Activated naive CD8-positive, alpha-beta T cell treated with anti-CD3 and anti-CD28 coated beads for 36 hours (primary cell): ENCODE data around the gene CHMP2B. TPM values are rescaled to one million over a fixed set of nuclear protein-coding genes. Genes with fewer than 3 reads are reported as not detected.
A peak's percentile ranks its signal among the peaks of the same experiment; 100 is the strongest.

Experiments
- DNase-seq: peaks from one replicate; pipeline ENCODE4 v3.0.0; 2021
- H3K27ac Mint-ChIP-seq: one replicate; pipeline ENCODE4 v1.8.0; 2022; ENCODE audit warnings: mild to moderate bottlenecking, moderate library complexity, mixed read lengths
- H3K27me3 Mint-ChIP-seq: one replicate; pipeline ENCODE4 v1.8.0; 2022; ENCODE audit warnings: mild to moderate bottlenecking, mixed read lengths
- H3K36me3 Mint-ChIP-seq: one replicate; pipeline ENCODE4 v1.8.0; 2021; ENCODE audit warnings: mild to moderate bottlenecking, mixed read lengths
- H3K4me1 Mint-ChIP-seq: one replicate; pipeline ENCODE4 v1.8.0; 2021; ENCODE audit warnings: mixed read lengths
- H3K4me3 Mint-ChIP-seq: one replicate; pipeline ENCODE4 v1.8.0; 2022; ENCODE audit warnings: mild to moderate bottlenecking, moderate library complexity, mixed read lengths
- H3K9me3 Mint-ChIP-seq: one replicate; pipeline ENCODE4 v1.8.0; 2022; ENCODE audit warnings: mixed read lengths
- total RNA-seq, 2 experiments: library from RNA; stranded (reverse); gene quantifications; one replicate each; pipeline ENCODE4 v1.2.3, GENCODE V29; 2021

CHMP2B gene, protein sequence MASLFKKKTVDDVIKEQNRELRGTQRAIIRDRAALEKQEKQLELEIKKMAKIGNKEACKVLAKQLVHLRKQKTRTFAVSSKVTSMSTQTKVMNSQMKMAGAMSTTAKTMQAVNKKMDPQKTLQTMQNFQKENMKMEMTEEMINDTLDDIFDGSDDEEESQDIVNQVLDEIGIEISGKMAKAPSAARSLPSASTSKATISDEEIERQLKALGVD
- total RNA-seq = 10 to 100 TPM; 30.5 to 34.5 TPM

GRCh38 chr3:87227104-87227834 lies at the start of gene CHMP2B:
Gene CHMP2B (plus strand): TSS chr3:87227309. CDS start chr3:87227523, 214 bp downstream.
- peaks cover 9% of the 10 kb centered on the region for H3K36me3 Mint-ChIP-seq
- peaks cover 3% of the 10 kb centered on the region for H3K9me3 Mint-ChIP-seq
- peak within 1 kb of the TSS; percentile 99 for H3K4me3 Mint-ChIP-seq
- peaks cover 13% of the 10 kb centered on the region for H3K27me3 Mint-ChIP-seq
- DNase-seq = peak; percentile 87
- peaks cover 29% of the 10 kb centered on the region for H3K4me1 Mint-ChIP-seq
- H3K27ac Mint-ChIP-seq = peak within 1 kb of the TSS; percentile 95

DNA sequence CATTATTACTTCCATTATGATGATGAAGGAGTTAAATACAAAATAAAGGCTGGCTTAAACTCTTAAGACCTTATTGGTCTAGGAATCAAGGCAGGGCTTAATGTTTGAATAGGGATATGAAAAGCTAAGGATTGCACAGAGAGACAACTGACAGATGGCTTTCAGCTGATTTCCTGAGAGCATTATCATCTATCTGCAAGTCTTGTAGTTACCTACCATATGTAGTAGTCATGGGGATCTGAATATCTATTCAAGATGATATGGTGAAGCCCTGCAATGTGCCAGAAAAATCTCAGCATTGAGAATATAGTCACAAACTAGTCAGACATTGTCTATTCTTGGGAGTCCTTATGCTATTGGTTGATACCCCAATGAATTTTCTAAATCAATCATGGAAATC lies 47.5 kb upstream of the CHMP2B start:
- Mint-ChIP-seq H3K27me3 (peaks cover 9% of the 10 kb centered on the region), H3K4me1 (no peaks in the 10 kb centered on the region)

DNA sequence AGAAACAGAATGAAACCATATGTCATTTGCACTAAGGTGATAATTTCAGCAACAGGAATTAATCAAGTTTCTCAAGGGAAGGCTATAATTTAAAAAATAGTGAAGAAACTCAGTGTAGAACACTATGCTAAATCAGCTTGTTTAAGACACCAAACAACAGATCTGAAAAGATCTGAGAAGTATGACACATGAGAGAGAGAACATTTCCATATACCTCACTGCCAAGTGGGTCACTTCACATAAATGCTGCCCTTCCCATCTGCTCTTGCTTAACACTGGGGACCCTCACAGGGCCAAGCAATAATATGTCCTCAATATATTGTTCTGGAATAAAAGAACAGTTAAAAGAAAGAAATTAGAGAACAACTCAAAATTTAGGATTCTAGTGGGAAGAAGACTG lies 45.6 kb upstream of the CHMP2B start:
- Mint-ChIP-seq H3K27ac (no peak overlapping the region), H3K4me1 (no peaks in the 10 kb centered on the region), H3K36me3 (no peaks in the 10 kb centered on the region), H3K27me3 (peaks cover 13% of the 10 kb centered on the region), H3K4me3 (no peak overlapping the region), H3K9me3 (no peaks in the 10 kb centered on the region)
- no peak for DNase-seq

More for the DNA sequence above, 47.5 kb upstream of the CHMP2B start:
- DNase-seq = no peak
- H3K9me3 Mint-ChIP-seq = no peaks in the 10 kb centered on the region
- H3K36me3 Mint-ChIP-seq = no peaks in the 10 kb centered on the region
- no peak overlapping the region for H3K4me3 Mint-ChIP-seq
- H3K27ac Mint-ChIP-seq = no peak overlapping the region

- no peak for DNase-seq
- H3K36me3 Mint-ChIP-seq = no peaks in the 10 kb centered on the region
- H3K27me3 Mint-ChIP-seq = peaks cover 13% of the 10 kb centered on the region
- no peaks in the 10 kb centered on the region for H3K9me3 Mint-ChIP-seq
- no peak overlapping the region for H3K4me3 Mint-ChIP-seq
- no peaks in the 10 kb centered on the region for H3K4me1 Mint-ChIP-seq
- no peak overlapping the region for H3K27ac Mint-ChIP-seq
These were observed 45.1 kb upstream of the CHMP2B start for GRCh38 chr3:87182023-87182422.

DNA sequence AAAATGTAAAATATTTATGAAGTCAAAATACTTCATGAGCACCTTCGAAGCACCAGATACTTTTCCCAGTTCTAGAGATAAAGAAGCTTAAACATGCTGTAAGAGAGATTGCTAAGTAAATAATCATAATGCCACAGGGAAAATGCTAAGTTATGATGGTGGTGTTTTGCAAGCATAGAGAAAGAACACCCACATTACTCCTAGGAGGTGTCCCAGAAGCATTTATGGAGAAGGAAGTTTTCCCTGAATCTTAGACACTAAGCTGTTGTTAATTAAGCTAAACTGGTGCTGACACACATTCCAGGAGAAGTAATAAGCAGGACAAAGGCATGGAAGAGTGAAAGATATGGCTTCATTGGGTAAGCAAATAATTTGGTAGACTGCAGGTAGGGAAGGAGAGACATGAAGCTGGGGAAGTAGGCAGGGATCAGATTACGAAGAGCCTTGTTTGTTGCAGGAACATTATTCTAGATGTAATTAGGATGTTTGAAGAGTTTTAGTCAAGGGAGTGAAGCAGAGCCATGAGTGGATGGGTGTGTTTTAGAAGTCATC lies 40.4 kb upstream of the CHMP2B start:
- Mint-ChIP-seq H3K27me3 (peaks cover 5% of the 10 kb centered on the region), H3K27ac (no peak overlapping the region)

GRCh38 chr3:87191175-87191574 lies 35.9 kb upstream of the CHMP2B start:
- H3K4me3 Mint-ChIP-seq = no peak overlapping the region
- no peak overlapping the region for H3K27ac Mint-ChIP-seq
- H3K36me3 Mint-ChIP-seq = no peaks in the 10 kb centered on the region
- H3K4me1 Mint-ChIP-seq = no peaks in the 10 kb centered on the region
- no peaks in the 10 kb centered on the region for H3K9me3 Mint-ChIP-seq
- DNase-seq = no peak
- H3K27me3 Mint-ChIP-seq = peaks cover 7% of the 10 kb centered on the region

More for the DNA sequence above, 40.4 kb upstream of the CHMP2B start:
- no peaks in the 10 kb centered on the region for H3K4me1 Mint-ChIP-seq
- H3K4me3 Mint-ChIP-seq = no peak overlapping the region
- no peaks in the 10 kb centered on the region for H3K36me3 Mint-ChIP-seq
- H3K9me3 Mint-ChIP-seq = no peaks in the 10 kb centered on the region
- no peak for DNase-seq

DNA sequence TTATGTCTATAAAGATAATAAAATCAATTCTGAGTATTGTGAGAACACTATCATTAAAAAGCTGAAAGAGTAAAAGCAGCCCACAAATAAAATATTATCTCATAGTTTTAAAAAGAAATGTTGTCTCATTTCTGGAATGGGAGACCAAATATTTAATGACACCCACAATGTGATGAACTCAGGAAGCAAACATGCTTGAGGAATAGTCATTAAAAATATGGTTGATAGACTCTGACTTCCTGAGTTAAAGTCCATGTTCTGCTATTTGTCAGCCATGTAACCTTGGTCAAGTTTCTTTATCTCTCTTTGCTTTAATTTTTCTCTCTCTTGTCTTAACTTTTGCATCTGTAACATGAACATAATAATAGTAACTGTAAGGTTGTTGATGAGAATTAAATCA lies 35.5 kb upstream of the CHMP2B start:
- Mint-ChIP-seq H3K27me3 (peaks cover 9% of the 10 kb centered on the region), H3K9me3 (no peaks in the 10 kb centered on the region), H3K27ac (no peak overlapping the region), H3K4me3 (no peak overlapping the region), H3K36me3 (no peaks in the 10 kb centered on the region), H3K4me1 (no peaks in the 10 kb centered on the region)
- no peak for DNase-seq

GRCh38 chr3:87196879-87197278 lies 30.2 kb upstream of the CHMP2B start:
- no peak for DNase-seq
- no peak overlapping the region for H3K4me3 Mint-ChIP-seq
- no peaks in the 10 kb centered on the region for H3K4me1 Mint-ChIP-seq
- no peak overlapping the region for H3K27ac Mint-ChIP-seq
- peaks cover 2% of the 10 kb centered on the region for H3K9me3 Mint-ChIP-seq
- H3K36me3 Mint-ChIP-seq = no peaks in the 10 kb centered on the region
- peaks cover 13% of the 10 kb centered on the region for H3K27me3 Mint-ChIP-seq

GRCh38 chr3:87197531-87197930 lies 29.6 kb upstream of the CHMP2B start:
- no peak for DNase-seq
- no peaks in the 10 kb centered on the region for H3K4me1 Mint-ChIP-seq
- H3K27me3 Mint-ChIP-seq = peaks cover 14% of the 10 kb centered on the region
- H3K36me3 Mint-ChIP-seq = no peaks in the 10 kb centered on the region
- H3K9me3 Mint-ChIP-seq = peaks cover 2% of the 10 kb centered on the region
- no peak overlapping the region for H3K4me3 Mint-ChIP-seq
- no peak overlapping the region for H3K27ac Mint-ChIP-seq

- DNase-seq = no peak
- Mint-ChIP-seq H3K27ac (no peak overlapping the region), H3K4me1 (no peaks in the 10 kb centered on the region), H3K36me3 (no peaks in the 10 kb centered on the region), H3K27me3 (peaks cover 16% of the 10 kb centered on the region), H3K9me3 (peaks cover 2% of the 10 kb centered on the region), H3K4me3 (no peak overlapping the region)
These were observed 28.3 kb upstream of the CHMP2B start for GRCh38 chr3:87198774-87199173.

GRCh38 chr3:87199628-87200027 lies 27.5 kb upstream of the CHMP2B start:
- peaks cover 20% of the 10 kb centered on the region for H3K27me3 Mint-ChIP-seq

GRCh38 chr3:87200060-87200647 lies 27.0 kb upstream of the CHMP2B start:
- no peak overlapping the region for H3K27ac Mint-ChIP-seq
- DNase-seq = no peak
- H3K9me3 Mint-ChIP-seq = peaks cover 2% of the 10 kb centered on the region
- peaks cover 19% of the 10 kb centered on the region for H3K27me3 Mint-ChIP-seq
- H3K4me3 Mint-ChIP-seq = no peak overlapping the region
- no peaks in the 10 kb centered on the region for H3K4me1 Mint-ChIP-seq
- H3K36me3 Mint-ChIP-seq = no peaks in the 10 kb centered on the region

More at GRCh38 chr3:87199628-87200027, 27.5 kb upstream of the CHMP2B start:
- Mint-ChIP-seq H3K27ac (no peak overlapping the region), H3K9me3 (peaks cover 2% of the 10 kb centered on the region), H3K4me3 (no peak overlapping the region), H3K36me3 (no peaks in the 10 kb centered on the region), H3K4me1 (no peaks in the 10 kb centered on the region)
- no peak for DNase-seq

GRCh38 chr3:87201727-87202126 lies 25.4 kb upstream of the CHMP2B start:
- Mint-ChIP-seq H3K9me3 (peaks cover 2% of the 10 kb centered on the region), H3K36me3 (no peaks in the 10 kb centered on the region), H3K27me3 (peaks cover 16% of the 10 kb centered on the region), H3K27ac (no peak overlapping the region), H3K4me1 (no peaks in the 10 kb centered on the region), H3K4me3 (no peak overlapping the region)
- no peak for DNase-seq

- H3K4me1 Mint-ChIP-seq = no peaks in the 10 kb centered on the region
- no peak for DNase-seq
- no peak overlapping the region for H3K4me3 Mint-ChIP-seq
- H3K27me3 Mint-ChIP-seq = peaks cover 19% of the 10 kb centered on the region
- no peaks in the 10 kb centered on the region for H3K36me3 Mint-ChIP-seq
- H3K9me3 Mint-ChIP-seq = no peaks in the 10 kb centered on the region
- no peak overlapping the region for H3K27ac Mint-ChIP-seq
These were observed 23.3 kb upstream of the CHMP2B start for GRCh38 chr3:87203809-87204208.

DNA sequence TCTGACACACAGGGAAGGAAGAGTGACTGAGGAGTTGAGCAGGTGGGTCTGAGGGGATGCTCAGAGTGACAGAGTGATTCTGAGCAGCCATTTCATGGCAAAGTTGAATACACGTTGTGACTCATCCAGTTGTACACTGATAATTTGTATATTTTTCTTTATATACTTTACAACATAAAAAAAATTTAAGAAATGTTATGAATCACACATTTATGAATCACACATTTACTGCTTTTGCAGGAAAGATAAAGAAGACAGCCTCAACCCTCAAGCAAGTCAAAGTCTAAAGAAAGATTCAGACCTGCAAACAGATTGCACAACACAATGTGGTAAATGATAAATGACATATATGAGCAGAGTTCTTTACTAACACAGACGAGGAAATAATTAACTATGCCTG lies 21.0 kb upstream of the CHMP2B start:
- no peak for DNase-seq
- H3K9me3 Mint-ChIP-seq = no peaks in the 10 kb centered on the region
- H3K36me3 Mint-ChIP-seq = no peaks in the 10 kb centered on the region
- no peak overlapping the region for H3K4me3 Mint-ChIP-seq
- no peaks in the 10 kb centered on the region for H3K4me1 Mint-ChIP-seq
- H3K27ac Mint-ChIP-seq = no peak overlapping the region
- peaks cover 21% of the 10 kb centered on the region for H3K27me3 Mint-ChIP-seq
